ENCODE data around the gene CHCHD6. TPM values are rescaled to one million over a fixed set of nuclear protein-coding genes. Genes with fewer than 3 reads are reported as not detected.

Gene CHCHD6
- total RNA-seq, 4 donors from 2014 or later = 2.4 to 44.6 (median 5.1) TPM

DNA sequence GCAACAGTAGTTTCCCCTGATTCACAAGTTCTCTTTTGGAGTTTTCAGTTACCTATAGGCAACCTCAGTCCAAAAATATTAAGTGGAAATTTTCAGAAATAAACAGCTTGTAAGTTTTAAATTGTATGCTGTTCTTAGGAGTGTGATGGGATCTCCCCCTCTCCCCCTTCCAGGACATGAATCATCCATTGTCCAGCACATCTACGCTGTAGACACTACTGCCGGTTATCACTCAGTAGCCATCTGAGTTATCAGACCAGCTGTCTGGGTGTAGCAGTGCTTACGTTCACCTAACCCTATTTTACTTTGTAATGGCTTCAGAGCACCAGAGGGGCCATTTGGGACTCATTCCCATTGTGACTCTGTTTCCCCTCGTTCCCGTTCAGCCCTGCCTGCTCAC lies 182.2 kb downstream of the CHCHD6 start:
- no peaks in the 10 kb centered on the region for H3K27me3 ChIP-seq
- no peaks in the 10 kb centered on the region for H3K36me3 ChIP-seq
- H3K9me3 ChIP-seq = no peaks in the 10 kb centered on the region
- no peak overlapping the region for H3K27ac ChIP-seq
- H3K4me3 ChIP-seq = no peak overlapping the region
- DNase-seq = no peak
- TF ChIP-seq, protein P1, sequence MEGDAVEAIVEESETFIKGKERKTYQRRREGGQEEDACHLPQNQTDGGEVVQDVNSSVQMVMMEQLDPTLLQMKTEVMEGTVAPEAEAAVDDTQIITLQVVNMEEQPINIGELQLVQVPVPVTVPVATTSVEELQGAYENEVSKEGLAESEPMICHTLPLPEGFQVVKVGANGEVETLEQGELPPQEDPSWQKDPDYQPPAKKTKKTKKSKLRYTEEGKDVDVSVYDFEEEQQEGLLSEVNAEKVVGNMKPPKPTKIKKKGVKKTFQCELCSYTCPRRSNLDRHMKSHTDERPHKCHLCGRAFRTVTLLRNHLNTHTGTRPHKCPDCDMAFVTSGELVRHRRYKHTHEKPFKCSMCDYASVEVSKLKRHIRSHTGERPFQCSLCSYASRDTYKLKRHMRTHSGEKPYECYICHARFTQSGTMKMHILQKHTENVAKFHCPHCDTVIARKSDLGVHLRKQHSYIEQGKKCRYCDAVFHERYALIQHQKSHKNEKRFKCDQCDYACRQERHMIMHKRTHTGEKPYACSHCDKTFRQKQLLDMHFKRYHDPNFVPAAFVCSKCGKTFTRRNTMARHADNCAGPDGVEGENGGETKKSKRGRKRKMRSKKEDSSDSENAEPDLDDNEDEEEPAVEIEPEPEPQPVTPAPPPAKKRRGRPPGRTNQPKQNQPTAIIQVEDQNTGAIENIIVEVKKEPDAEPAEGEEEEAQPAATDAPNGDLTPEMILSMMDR (IDR thresholded peaks at IDR 0.05) = no peak
- TF ChIP-seq POLR2A (IDR thresholded peaks at IDR 0.05) = no peak
- no peaks in the 10 kb centered on the region for H3K4me1 ChIP-seq

DNA sequence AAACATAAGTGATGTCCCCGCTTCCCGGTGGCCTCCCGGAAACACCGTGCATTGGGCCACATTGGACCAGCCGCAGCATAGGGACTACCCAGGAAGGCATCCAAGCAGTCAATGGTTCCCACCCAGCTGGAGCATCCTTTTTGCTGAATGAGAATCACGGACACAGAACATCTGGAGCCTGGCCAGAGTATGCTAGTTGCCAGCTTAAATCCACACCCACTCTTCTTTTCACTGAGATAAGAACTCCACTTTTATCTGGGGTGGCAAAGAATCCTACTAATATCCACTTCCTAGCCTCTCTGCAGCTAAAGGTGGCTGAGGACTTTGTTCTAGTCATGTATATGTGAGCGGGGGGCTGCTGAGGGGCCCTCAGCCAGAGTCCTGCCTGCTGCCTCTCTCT lies 183.6 kb downstream of the CHCHD6 start:
- H3K36me3 ChIP-seq = no peaks in the 10 kb centered on the region

DNA sequence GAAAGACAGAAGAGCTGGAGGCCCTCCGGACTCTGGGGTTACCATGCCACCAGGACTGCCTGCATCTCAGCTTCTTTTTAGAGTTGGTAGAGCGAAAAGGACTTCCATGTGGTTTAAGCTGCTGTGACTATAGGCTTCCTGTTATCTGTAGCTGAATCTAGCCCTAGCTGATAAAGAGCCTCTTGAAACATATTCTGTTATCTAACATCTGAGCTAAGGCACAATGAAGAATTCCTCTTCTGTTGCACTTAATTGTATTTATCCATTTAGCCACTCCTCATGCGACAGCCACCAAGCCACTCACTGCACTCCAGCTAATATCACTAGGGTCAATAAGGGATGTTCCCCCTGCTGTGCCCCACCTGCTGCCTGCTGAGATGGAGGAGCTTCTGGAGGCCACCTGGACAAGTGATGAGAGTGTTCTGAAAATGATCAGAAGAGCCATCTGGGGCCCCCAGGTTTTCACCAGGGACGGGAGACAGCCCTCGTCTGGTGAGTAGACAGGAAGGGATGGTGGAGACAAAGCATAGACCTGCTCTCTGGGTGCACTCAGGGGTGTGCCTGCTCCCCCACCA lies 184.2 kb downstream of the CHCHD6 start:
- TF ChIP-seq, protein P1 (IDR thresholded peaks at IDR 0.05) = no peak
- TF ChIP-seq POLR2A (IDR thresholded peaks at IDR 0.05) = no peak
- Histone ChIP-seq H3K4me1 (no peaks in the 10 kb centered on the region), H3K27me3 (no peaks in the 10 kb centered on the region), H3K4me3 (no peak overlapping the region), H3K36me3 (no peaks in the 10 kb centered on the region), H3K9me3 (no peaks in the 10 kb centered on the region), H3K27ac (no peak overlapping the region)
- DNase-seq = no peak

More for the DNA sequence above, 183.6 kb downstream of the CHCHD6 start:
- no peaks in the 10 kb centered on the region for H3K9me3 ChIP-seq
- no peak overlapping the region for H3K4me3 ChIP-seq
- H3K27me3 ChIP-seq = no peaks in the 10 kb centered on the region
- no peaks in the 10 kb centered on the region for H3K4me1 ChIP-seq
- DNase-seq = no peak
- no peak for TF ChIP-seq POLR2A (IDR thresholded peaks at IDR 0.05)
- TF ChIP-seq, protein P1 (IDR thresholded peaks at IDR 0.05) = no peak
- H3K27ac ChIP-seq = no peak overlapping the region

DNA sequence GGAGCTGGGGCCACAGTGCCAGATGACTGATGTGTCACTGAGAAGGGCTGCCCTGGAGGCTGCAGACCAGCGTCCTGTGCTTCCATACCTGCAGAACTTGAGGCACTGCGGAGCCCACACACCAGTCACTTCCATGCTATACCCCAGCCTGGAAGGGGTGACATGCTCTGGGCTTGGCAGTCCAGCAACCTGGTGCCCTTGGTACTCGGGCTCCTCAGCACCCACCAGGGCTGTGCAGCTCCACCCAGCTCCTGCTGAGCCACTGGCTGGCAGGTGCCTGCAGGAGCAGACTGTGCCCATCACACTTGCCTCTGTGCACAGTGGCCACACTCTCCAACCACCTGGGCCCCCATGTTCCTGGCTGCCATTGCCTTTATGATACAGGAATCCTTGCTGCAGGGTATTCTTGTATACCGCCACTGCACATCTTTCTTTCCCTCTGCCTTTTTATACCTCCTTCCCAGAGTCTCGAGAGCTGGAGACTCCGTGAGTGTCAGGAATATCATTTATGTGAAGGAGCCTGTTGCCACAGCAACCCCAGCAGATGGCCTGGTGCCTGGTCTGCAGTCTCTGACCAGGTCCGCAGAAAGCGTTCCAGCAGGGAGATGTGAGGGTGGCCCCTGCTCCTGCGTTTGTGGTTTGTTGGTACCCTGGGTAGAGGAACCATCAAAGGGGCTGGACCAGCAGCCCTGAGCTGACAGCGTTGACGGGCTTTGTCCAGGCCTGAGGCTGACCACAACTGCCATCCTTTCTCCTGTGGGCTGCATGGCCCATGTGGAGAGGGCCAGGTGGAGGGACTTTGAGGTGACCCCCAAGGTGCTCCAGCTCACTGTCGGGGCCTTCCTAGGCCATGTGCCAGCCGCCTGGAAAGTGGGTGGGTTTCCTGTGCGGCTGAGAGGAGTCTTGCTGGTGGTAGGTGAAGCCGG lies 185.5 kb downstream of the CHCHD6 start:
- no peaks in the 10 kb centered on the region for H3K27me3 ChIP-seq
- no peak for DNase-seq
- no peak overlapping the region for H3K4me3 ChIP-seq
- TF ChIP-seq POLR2A (IDR thresholded peaks at IDR 0.05) = no peak
- TF ChIP-seq, protein P1 (IDR thresholded peaks at IDR 0.05) = no peak
- H3K4me1 ChIP-seq = no peaks in the 10 kb centered on the region
- H3K27ac ChIP-seq = no peak overlapping the region
- no peaks in the 10 kb centered on the region for H3K36me3 ChIP-seq
- H3K9me3 ChIP-seq = no peaks in the 10 kb centered on the region

DNA sequence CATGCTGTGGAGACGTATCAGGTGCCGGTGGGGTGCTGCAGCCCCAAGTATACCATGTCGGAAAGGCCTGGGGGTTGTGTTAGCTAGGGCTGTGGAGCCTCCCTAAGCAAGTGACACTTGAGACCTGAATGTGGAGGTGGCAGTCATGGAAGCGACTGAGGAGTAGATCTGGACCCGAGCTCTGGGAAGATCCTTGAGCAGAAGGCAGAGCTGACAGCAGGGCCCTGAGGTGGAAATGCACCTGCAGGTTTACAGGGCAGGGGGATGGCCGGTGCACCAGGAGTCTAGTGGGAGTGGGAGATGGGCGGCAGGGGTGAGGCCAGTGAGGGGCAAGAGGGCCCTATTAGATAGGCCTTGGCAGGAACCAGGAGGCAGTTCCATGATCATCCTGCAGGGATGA lies 187.1 kb downstream of the CHCHD6 start:
- Histone ChIP-seq H3K27ac (no peak overlapping the region), H3K4me3 (no peak overlapping the region), H3K36me3 (no peaks in the 10 kb centered on the region), H3K4me1 (no peaks in the 10 kb centered on the region), H3K27me3 (no peaks in the 10 kb centered on the region), H3K9me3 (no peaks in the 10 kb centered on the region)
- DNase-seq = no peak
- TF ChIP-seq, protein P1 (IDR thresholded peaks at IDR 0.05) = no peak
- TF ChIP-seq POLR2A (IDR thresholded peaks at IDR 0.05) = no peak
